H9 (cell line): Measurements from ENCODE around the gene RBBP4. TPM values are rescaled to one million over a fixed set of nuclear protein-coding genes. Genes with fewer than 3 reads are reported as not detected.

Experiments used
- DNase-seq: peaks from one replicate; pipeline ENCODE4 v3.0.0-alpha.2; 2017
- H2AFZ ChIP-seq: one replicate; pipeline ENCODE4 v1.6.1; 2013; ENCODE audit warnings: mild to moderate bottlenecking, low read length, control low read depth, moderate library complexity
- H2AK5ac ChIP-seq: 2 replicates; pipeline ENCODE4 v1.6.1; 2013; ENCODE audit warnings: low read length, control low read depth, mixed read lengths; ENCODE audit not compliant: insufficient read length
- H2BK120ac ChIP-seq: one replicate; pipeline ENCODE4 v1.6.1; 2013; ENCODE audit warnings: low read depth, mild to moderate bottlenecking, low read length, control low read depth, inconsistent platforms; ENCODE audit not compliant: poor library complexity, severe bottlenecking
- H2BK12ac ChIP-seq: 2 replicates; pipeline ENCODE4 v1.6.1; 2013; ENCODE audit warnings: low read length, control low read depth, mixed read lengths, low read depth; ENCODE audit not compliant: insufficient read length
- H2BK15ac ChIP-seq: 2 replicates; pipeline ENCODE4 v1.6.1; 2013; ENCODE audit warnings: low read depth, low read length, control low read depth
- H2BK20ac ChIP-seq: one replicate; pipeline ENCODE4 v1.6.1; 2013; ENCODE audit warnings: low read depth, mild to moderate bottlenecking, low read length, control low read depth, inconsistent platforms; ENCODE audit not compliant: poor library complexity, severe bottlenecking
- H2BK5ac ChIP-seq: 2 replicates; pipeline ENCODE4 v1.6.1; 2013; ENCODE audit warnings: low read length, control low read depth, mixed read lengths; ENCODE audit not compliant: insufficient read length
- H3K14ac ChIP-seq: 2 replicates; pipeline ENCODE4 v1.6.1; 2013; ENCODE audit warnings: low read length, control low read depth; ENCODE audit not compliant: insufficient read depth
- H3K18ac ChIP-seq: 2 replicates; pipeline ENCODE4 v1.6.1; 2013; ENCODE audit warnings: low read depth, mild to moderate bottlenecking, mixed read lengths, low read length, control low read depth; ENCODE audit not compliant: insufficient read length
- H3K23ac ChIP-seq: 2 replicates; pipeline ENCODE4 v1.6.1; 2013; ENCODE audit warnings: low read length, control low read depth, mixed read lengths, low read depth; ENCODE audit not compliant: insufficient read length
- H3K23me2 ChIP-seq: 2 replicates; pipeline ENCODE4 v1.6.1; 2013; ENCODE audit warnings: low read depth, mild to moderate bottlenecking, mixed read lengths, low read length, control low read depth; ENCODE audit not compliant: insufficient read length, poor library complexity, severe bottlenecking
- H3K27ac ChIP-seq: 2 replicates; pipeline ENCODE4 v1.5.1; 2013; ENCODE audit warnings: low read length, control low read depth, mixed read lengths, low read depth; ENCODE audit not compliant: insufficient read length
- H3K27me3 ChIP-seq: 2 replicates; pipeline ENCODE4 v1.6.1; 2013; ENCODE audit warnings: low read length, control low read depth, inconsistent platforms; ENCODE audit not compliant: insufficient read depth
- H3K4ac ChIP-seq: 2 replicates; pipeline ENCODE4 v1.6.1; 2013; ENCODE audit warnings: low read depth, mild to moderate bottlenecking, control low read depth, inconsistent platforms, low read length, moderate library complexity
- H3K4me1 ChIP-seq: 2 replicates; pipeline ENCODE4 v1.6.1; 2013; ENCODE audit warnings: low read length, control low read depth, inconsistent platforms; ENCODE audit not compliant: insufficient read depth
- H3K4me2 ChIP-seq: 2 replicates; pipeline ENCODE4 v1.6.1; 2013; ENCODE audit warnings: low read length, control low read depth, mixed read lengths; ENCODE audit not compliant: insufficient read length, insufficient read depth
- H3K56ac ChIP-seq: 2 replicates; pipeline ENCODE4 v1.6.1; 2013; ENCODE audit warnings: low read depth, mild to moderate bottlenecking, mixed read lengths, low read length, control low read depth; ENCODE audit not compliant: insufficient read length
- H3K79me1 ChIP-seq: 2 replicates; pipeline ENCODE4 v1.6.1; 2013; ENCODE audit warnings: low read depth, mild to moderate bottlenecking, moderate library complexity, low read length, control low read depth, inconsistent platforms; ENCODE audit not compliant: insufficient read depth, poor library complexity, severe bottlenecking
- H3K79me2 ChIP-seq: 2 replicates; pipeline ENCODE4 v1.6.1; 2013; ENCODE audit warnings: low read length, control low read depth, inconsistent platforms; ENCODE audit not compliant: insufficient read depth
- H3K9ac ChIP-seq: 2 replicates; pipeline ENCODE4 v1.6.1; 2013; ENCODE audit warnings: low read length, control low read depth, mixed read lengths; ENCODE audit not compliant: insufficient read length; ENCODE audit errors: extremely low read depth
- H3K9me3 ChIP-seq: one replicate; pipeline ENCODE4 v1.6.1; 2013; ENCODE audit warnings: low read depth, low read length, inconsistent platforms; ENCODE audit not compliant: control insufficient read depth
- H3T11ph ChIP-seq: one replicate; pipeline ENCODE4 v1.6.1; 2013; ENCODE audit warnings: mild to moderate bottlenecking, low read length, control low read depth, inconsistent platforms
- H4K20me1 ChIP-seq: one replicate; pipeline ENCODE4 v1.6.1; 2013; ENCODE audit not compliant: control insufficient read depth, insufficient read length, insufficient read depth
- H4K5ac ChIP-seq: 2 replicates; pipeline ENCODE4 v1.6.1; 2013; ENCODE audit warnings: low read depth, mild to moderate bottlenecking, mixed read lengths, low read length, control low read depth; ENCODE audit not compliant: insufficient read length
- H4K8ac ChIP-seq: replicated peaks from 2 replicates; pipeline ENCODE4 v1.6.1; 2013; ENCODE audit warnings: low read length, control low read depth, mixed read lengths, low read depth; ENCODE audit not compliant: insufficient read length
- H4K91ac ChIP-seq: 2 replicates; pipeline ENCODE4 v1.6.1; 2013; ENCODE audit warnings: low read depth, mild to moderate bottlenecking, moderate library complexity, mixed read lengths, low read length, control low read depth; ENCODE audit not compliant: insufficient read length
- H3K27ac Mint-ChIP-seq, 3 experiments: 2 replicates in 2 of 3; 3 replicates in 1 of 3; pipeline ENCODE4 v1.8.0; 2020 to 2021; ENCODE audit warnings: mixed read lengths in 3 of 3, mild to moderate bottlenecking in 1 of 3, moderate library complexity in 1 of 3
- H3K27me3 Mint-ChIP-seq: 2 replicates; pipeline ENCODE4 v1.8.0; 2021; ENCODE audit warnings: low read depth, mild to moderate bottlenecking, moderate library complexity, mixed read lengths
- H3K36me3 Mint-ChIP-seq, 3 experiments: 2 replicates in 2 of 3; 3 replicates in 1 of 3; pipeline ENCODE4 v1.8.0; 2020 to 2021; ENCODE audit warnings: low read depth in 3 of 3, mixed read lengths in 3 of 3; ENCODE audit not compliant: insufficient read depth in 1 of 3
- H3K4me1 Mint-ChIP-seq, 2 experiments: 2 replicates each; pipeline ENCODE4 v1.8.0; 2020; ENCODE audit warnings: mixed read lengths in 2 of 2
- H3K4me3 Mint-ChIP-seq, 2 experiments: 2 replicates in 1 of 2; 3 replicates in 1 of 2; pipeline ENCODE4 v1.8.0; 2020 to 2021; ENCODE audit warnings: mild to moderate bottlenecking in 2 of 2, mixed read lengths in 2 of 2, moderate library complexity in 1 of 2
- H3K9me3 Mint-ChIP-seq, 2 experiments: 2 replicates in 1 of 2; 3 replicates in 1 of 2; pipeline ENCODE4 v1.8.0; 2020; ENCODE audit warnings: mild to moderate bottlenecking in 2 of 2, mixed read lengths in 2 of 2, moderate library complexity in 1 of 2
- WGBS: extraction: QIAGEN DNeasy Blood & Tissue Kit; methylation state at CpG from one replicate; pipeline ENCODE4 v1.1.7; 2013; ENCODE audit warnings: missing lambda C conversion rate, low lambda C conversion rate, mixed read lengths; ENCODE audit not compliant: insufficient read length; ENCODE audit errors: extremely low coverage; 5-methylcytosine and 5-hydroxymethylcytosine counted together
- total RNA-seq: library from RNA; stranded (reverse); gene quantifications from 2 replicates; pipeline ENCODE4 v1.2.1, GENCODE V29; 2021
- TF ChIP-seq, protein P1 (sequence below): fragments of 200-600 bp; sonication (generic); conservative IDR thresholded peaks from 3 replicates; pipeline ENCODE4 v1.8.0; 2021; ENCODE audit warnings: antibody characterized with exemption, mild to moderate bottlenecking

The RBBP4 gene
- total RNA-seq, 1 experiment from 2014 or later = 416 TPM

DNA sequence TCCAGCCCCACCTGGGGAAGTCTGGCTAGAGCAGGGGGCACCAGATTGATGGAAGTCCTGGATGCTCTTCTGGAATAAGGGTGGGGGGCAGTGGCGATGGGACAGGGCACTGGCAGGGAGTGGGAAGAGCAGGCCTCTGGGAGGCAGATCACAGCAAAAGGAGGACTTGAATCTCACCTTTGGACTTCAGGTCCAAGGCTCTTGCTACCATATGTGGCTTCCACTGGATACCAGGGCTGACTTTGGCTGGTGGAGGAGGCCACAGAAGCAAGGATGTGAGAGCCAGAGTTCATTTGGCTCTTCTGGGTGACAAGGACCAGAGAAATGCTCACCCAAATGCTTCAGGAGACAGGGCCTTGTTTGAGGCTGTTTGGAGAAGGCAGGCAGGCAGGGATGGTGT is 67.5 kb downstream of the RBBP4 start:
- Histone ChIP-seq H3K27ac (no peak overlapping the region), H2BK15ac (no peak overlapping the region), H2BK5ac (no peak overlapping the region), H3K9me3 (no peaks in the 10 kb centered on the region), H2AFZ (no peak overlapping the region), H3K9ac (no peak overlapping the region), H3K79me2 (no peaks in the 10 kb centered on the region), H3K79me1 (no peaks in the 10 kb centered on the region), H4K20me1 (no peaks in the 10 kb centered on the region), H3K56ac (no peak overlapping the region), H3K18ac (no peak overlapping the region), H3K4me2 (no peak overlapping the region), H2AK5ac (no peak overlapping the region), H3K14ac (no peak overlapping the region), H3K27me3 (no peaks in the 10 kb centered on the region), H2BK20ac (no peak overlapping the region), H4K91ac (no peak overlapping the region), H3K23ac (no peak overlapping the region), H2BK12ac (no peak overlapping the region), H4K5ac (no peak overlapping the region), H3K23me2 (no peaks in the 10 kb centered on the region), H2BK120ac (no peak overlapping the region), H3T11ph (no peak overlapping the region), H3K4me1 (no peaks in the 10 kb centered on the region), H3K4ac (no peak overlapping the region), H4K8ac (no peak overlapping the region)
- H3K36me3 Mint-ChIP-seq = no peaks in the 10 kb centered on the region
- peaks cover 11% of the 10 kb centered on the region for H3K27me3 Mint-ChIP-seq
- TF ChIP-seq, protein P1, sequence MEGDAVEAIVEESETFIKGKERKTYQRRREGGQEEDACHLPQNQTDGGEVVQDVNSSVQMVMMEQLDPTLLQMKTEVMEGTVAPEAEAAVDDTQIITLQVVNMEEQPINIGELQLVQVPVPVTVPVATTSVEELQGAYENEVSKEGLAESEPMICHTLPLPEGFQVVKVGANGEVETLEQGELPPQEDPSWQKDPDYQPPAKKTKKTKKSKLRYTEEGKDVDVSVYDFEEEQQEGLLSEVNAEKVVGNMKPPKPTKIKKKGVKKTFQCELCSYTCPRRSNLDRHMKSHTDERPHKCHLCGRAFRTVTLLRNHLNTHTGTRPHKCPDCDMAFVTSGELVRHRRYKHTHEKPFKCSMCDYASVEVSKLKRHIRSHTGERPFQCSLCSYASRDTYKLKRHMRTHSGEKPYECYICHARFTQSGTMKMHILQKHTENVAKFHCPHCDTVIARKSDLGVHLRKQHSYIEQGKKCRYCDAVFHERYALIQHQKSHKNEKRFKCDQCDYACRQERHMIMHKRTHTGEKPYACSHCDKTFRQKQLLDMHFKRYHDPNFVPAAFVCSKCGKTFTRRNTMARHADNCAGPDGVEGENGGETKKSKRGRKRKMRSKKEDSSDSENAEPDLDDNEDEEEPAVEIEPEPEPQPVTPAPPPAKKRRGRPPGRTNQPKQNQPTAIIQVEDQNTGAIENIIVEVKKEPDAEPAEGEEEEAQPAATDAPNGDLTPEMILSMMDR = no peak
- H3K4me1 Mint-ChIP-seq = peaks cover 18 to 19% of the 10 kb centered on the region in 2 experiments
- WGBS = no CpG with 5 or more reads among the region's 1 CpG
- H3K4me3 Mint-ChIP-seq = no peak overlapping the region
- H3K27ac Mint-ChIP-seq = no peak overlapping the region
- no peaks in the 10 kb centered on the region for H3K9me3 Mint-ChIP-seq
- DNase-seq = no peak
